SU-DHL-6 (cell line): ENCODE data around the gene CACNG8.

Experiments
- CTCF ChIP-seq: fragments of 200-600 bp; sonication (generic); IDR thresholded peaks from one replicate; pipeline ENCODE4 v1.5.1; 2017; ENCODE audit warnings: antibody characterized with exemption, mild to moderate bottlenecking, low read length, moderate library complexity; ENCODE audit not compliant: insufficient read depth, poor library complexity, severe bottlenecking
- EZH2phosphoT487 ChIP-seq: fragments of 200-600 bp; sonication (generic), shearing (Covaris generic); conservative IDR thresholded peaks from 2 replicates; pipeline ENCODE4 v1.6.1; 2018; ENCODE audit warnings: mild to moderate bottlenecking, antibody characterized with exemption, low read length, moderate library complexity, mixed read lengths

- no peak for TF ChIP-seq EZH2phosphoT487
- no peak for TF ChIP-seq CTCF
These were observed 5.1 kb upstream of the CACNG8 start for GRCh38 chr19:53957448-53958167.
